GM12878 (cell line): ENCODE data around the gene NCOA4. TPM values are rescaled to one million over a fixed set of nuclear protein-coding genes. Genes with fewer than 3 reads are reported as not detected.

Source experiments
- ATAC-seq: fragments of 200-7000 bp; cut with Tn5 transposase; 3 replicates; pipeline ENCODE4 v1.9.1; 2020; ENCODE audit warnings: mild to moderate bottlenecking, moderate library complexity
- BruUV-seq: library from RNA; stranded (reverse); fragments of 400-500 nt; replicated peaks from 2 replicates; lab custom pipeline; 2021; lab: Mats Ljungman, UMichigan
- CTCF ChIA-PET: fragments of 300-600 bp; sonication (Branson Sonifier 250); formaldehyde crosslinking; extraction: SDS; loops from one replicate; lab custom pipeline; 2021; ENCODE audit warnings: inconsistent platforms; lab: Yijun Ruan, JAX
- POLR2A ChIA-PET: fragments of 350-600 bp; formaldehyde crosslinking; extraction: SDS; loops from one replicate; lab custom pipeline; 2021; ENCODE audit warnings: inconsistent platforms; lab: Charles Lee
- RAD21 ChIA-PET: fragments of 300-600 bp; sonication (Branson Sonifier 250); formaldehyde crosslinking; loops from one replicate; lab custom pipeline; 2023; ENCODE audit warnings: antibody characterized with exemption; ENCODE audit not compliant: unreplicated experiment; lab: Charles Lee
- SMC1A ChIA-PET: fragments of 300-600 bp; sonication (Branson Sonifier 250); formaldehyde crosslinking; loops from one replicate; lab custom pipeline; 2023; ENCODE audit not compliant: unreplicated experiment, uncharacterized antibody; lab: Charles Lee
- DNase-seq: peaks from one replicate; pipeline ENCODE4 v3.0.0-alpha.2; 2011; ENCODE audit warnings: low read depth, low spot score
- FAIRE-seq: peaks from 3 replicates; lab custom pipeline; 2011; peaks lifted over from hg19 to GRCh38; lab: Jason Lieb, UNC
- H2AFZ ChIP-seq: 2 replicates; pipeline ENCODE4 v1.6.0; 2011; ENCODE audit warnings: low read depth, low read length, control low read depth; ENCODE audit not compliant: control insufficient read depth
- H3K27ac ChIP-seq: 2 replicates; pipeline ENCODE4 v1.5.1; 2011; ENCODE audit warnings: control low read depth; ENCODE audit not compliant: control insufficient read depth, insufficient read depth
- H3K27me3 ChIP-seq, 2 experiments: replicated peaks in 1 of 2; 2 replicates each; pipeline versions ENCODE4 v1.6.0 to v1.6.1; 2011; ENCODE audit warnings: low read length in 1 of 2; ENCODE audit not compliant: control insufficient read depth in 2 of 2, insufficient read depth in 2 of 2
- H3K36me3 ChIP-seq, 2 experiments: 2 replicates each; pipeline ENCODE4 v1.5.1; 2011; ENCODE audit warnings: low read length in 1 of 2; ENCODE audit not compliant: control insufficient read depth in 2 of 2, insufficient read depth in 2 of 2
- H3K4me1 ChIP-seq: 2 replicates; pipeline ENCODE4 v1.6.1; 2011; ENCODE audit warnings: mild to moderate bottlenecking, low read length, moderate library complexity, mixed read lengths; ENCODE audit not compliant: control insufficient read depth, insufficient read depth
- H3K4me2 ChIP-seq: 2 replicates; pipeline ENCODE4 v1.6.0; 2011; ENCODE audit warnings: control low read depth; ENCODE audit not compliant: control insufficient read depth, insufficient read depth
- H3K4me3 ChIP-seq: fragments of 200-600 bp; sonication (generic); 2 replicates; pipeline ENCODE4 v1.5.1; 2016
- H3K79me2 ChIP-seq: 2 replicates; pipeline ENCODE4 v1.6.0; 2011; ENCODE audit warnings: low read length; ENCODE audit not compliant: control insufficient read depth, insufficient read depth
- H3K9ac ChIP-seq: 2 replicates; pipeline ENCODE4 v1.8.0; 2011; ENCODE audit warnings: low read length, control low read depth, mixed read lengths; ENCODE audit not compliant: control insufficient read depth, insufficient read depth
- H3K9me3 ChIP-seq: replicated peaks from 3 replicates; pipeline ENCODE4 v1.5.1; 2011; ENCODE audit warnings: mild to moderate bottlenecking, low read length; ENCODE audit not compliant: control insufficient read depth, insufficient read depth
- H4K20me1 ChIP-seq: 2 replicates; pipeline ENCODE4 v1.6.0; 2011; ENCODE audit not compliant: control insufficient read depth, insufficient read depth
- ATF7 ChIP-seq: fragments of 450-650 bp; IDR thresholded peaks from 2 replicates; pipeline ENCODE4 v1.6.1; 2016; ENCODE audit warnings: low read depth, mild to moderate bottlenecking
- CBX5 ChIP-seq: sonication (generic); IDR thresholded peaks from 2 replicates; pipeline ENCODE4 v1.6.1; 2016; ENCODE audit warnings: low read depth, moderate library complexity, mild to moderate bottlenecking, inconsistent platforms
- CEBPB ChIP-seq, 2 experiments: fragments of 150-350 bp in 1 of 2; IDR thresholded peaks; 2 replicates each; pipeline ENCODE4 v1.6.1; 2012 to 2014; ENCODE audit warnings: low read depth in 2 of 2, low read length in 2 of 2, borderline replicate concordance in 1 of 2, inconsistent platforms in 1 of 2
- CREM ChIP-seq: IDR thresholded peaks from 2 replicates; pipeline ENCODE4 v1.6.1; 2014; ENCODE audit warnings: antibody characterized with exemption, low read depth
- FOXM1 ChIP-seq: IDR thresholded peaks from 2 replicates; pipeline ENCODE4 v1.6.1; 2012; ENCODE audit warnings: low read depth, mild to moderate bottlenecking, inconsistent platforms, low read length, moderate library complexity
- HDAC6 ChIP-seq: fragments of 200-600 bp; sonication (generic); IDR thresholded peaks from one replicate; pipeline ENCODE4 v1.8.0; 2017; ENCODE audit warnings: antibody characterized with exemption; ENCODE audit not compliant: unreplicated experiment
- MXI1 ChIP-seq: fragments of 150-350 bp; IDR thresholded peaks from 2 replicates; pipeline ENCODE4 v1.6.1; 2011; ENCODE audit warnings: low read depth, mild to moderate bottlenecking, inconsistent platforms, low read length, improper control_type of control experiment
- MYC ChIP-seq: IDR thresholded peaks from 2 replicates; pipeline ENCODE4 v1.6.1; 2011; ENCODE audit warnings: mild to moderate bottlenecking, low read length, moderate library complexity, inconsistent platforms; ENCODE audit not compliant: insufficient read depth, insufficient replicate concordance, insufficient read length, severe bottlenecking
- NBN ChIP-seq: fragments of 450-650 bp; IDR thresholded peaks from 2 replicates; pipeline ENCODE4 v1.6.1; 2016
- NFYA ChIP-seq: IDR thresholded peaks from 2 replicates; pipeline ENCODE4 v1.6.1; 2011; ENCODE audit warnings: low read depth, mild to moderate bottlenecking, low read length, improper control_type of control experiment, borderline replicate concordance
- RAD51 ChIP-seq: fragments of 450-650 bp; IDR thresholded peaks from 2 replicates; pipeline ENCODE4 v1.6.1; 2016; ENCODE audit warnings: moderate library complexity, mild to moderate bottlenecking, inconsistent platforms
- SMARCA5 ChIP-seq: fragments of 450-650 bp; IDR thresholded peaks from 2 replicates; pipeline ENCODE4 v1.6.1; 2017; ENCODE audit warnings: mild to moderate bottlenecking
- SREBF1 ChIP-seq: IDR thresholded peaks from 2 replicates; pipeline ENCODE4 v1.6.1; 2012; ENCODE audit warnings: mild to moderate bottlenecking, low read length
- SREBF2 ChIP-seq: IDR thresholded peaks from 2 replicates; pipeline ENCODE4 v1.6.1; 2012; ENCODE audit warnings: mild to moderate bottlenecking, low read length
- TAF1 ChIP-seq: IDR thresholded peaks from 2 replicates; pipeline ENCODE4 v1.6.1; 2011; ENCODE audit warnings: mild to moderate bottlenecking, low read depth, low read length, borderline replicate concordance
- TCF7 ChIP-seq: IDR thresholded peaks from 2 replicates; pipeline ENCODE4 v1.6.1; 2014; ENCODE audit warnings: antibody characterized with exemption, borderline replicate concordance
- WRNIP1 ChIP-seq: IDR thresholded peaks from 2 replicates; pipeline ENCODE4 v1.6.1; 2011; ENCODE audit warnings: low read depth, low read length, improper control_type of control experiment, borderline replicate concordance
- WGBS: methylation state at CpG from one replicate; pipeline ENCODE4 v1.1.6; 2016; ENCODE audit warnings: low lambda C conversion rate; ENCODE audit not compliant: insufficient replicate concordance, insufficient coverage; ENCODE audit errors: missing lambda C conversion rate; 5-methylcytosine and 5-hydroxymethylcytosine counted together
- in situ Hi-C: fragments of 300-500 bp; cut with MboI; formaldehyde crosslinking; loops from 9 replicates; pipeline ENCODE4 v1.14.3; 2018; ENCODE audit warnings: mixed read lengths
- intact Hi-C: fragments of 100-400 bp; cut with micrococcal nuclease; formaldehyde crosslinking; loops from one replicate; pipeline ENCODE4 v1.14.2; 2022; ENCODE audit not compliant: unreplicated experiment
- polyA plus RNA-seq, 11 experiments: library from polyadenylated mRNA; depleted of rRNA in 4 of 11; unstranded in 6 of 11; stranded (reverse) in 5 of 11; fragments of >200 nt; fragmentation: Nextera tagmentation in 4 of 11; fragmentation: Illumina TruSeq in 1 of 11; extraction: Ambion mirVana in 4 of 11; extraction: Trizol in 1 of 11; gene quantifications; 1 replicate in 1 of 11; 2 replicates in 10 of 11; pipeline versions ENCODE4 v1.2.1 to v1.2.3, GENCODE V29; 2011 to 2016; ENCODE audit warnings: inconsistent platforms in 2 of 11, missing spikeins in 2 of 11, low read depth in 1 of 11
- total RNA-seq, 4 experiments: library from RNA; depleted of rRNA in 3 of 4; stranded (reverse); fragments of >200 nt in 3 of 4; fragmentation: Illumina TruSeq in 1 of 4; extraction: Trizol in 1 of 4; gene quantifications; 2 replicates each; pipeline versions ENCODE4 v1.2.1 to v1.2.3, GENCODE V29; 2013 to 2021
- TF ChIP-seq, protein P1 (sequence below): IDR thresholded peaks from 2 replicates; pipeline ENCODE4 v1.6.1; 2012; ENCODE audit warnings: low read depth, low read length, improper control_type of control experiment
- TF ChIP-seq, protein P2 (sequence below): fragments of 450-650 bp; IDR thresholded peaks from 2 replicates; pipeline ENCODE4 v1.6.1; 2017; ENCODE audit warnings: mild to moderate bottlenecking, moderate library complexity

NCOA4 gene
- total and polyA plus RNA-seq, 10 of the 15 experiments (the other 5 are each of a cell fraction or from before 2014, with no cell fraction given), result 57.5 to 119 (median 100) TPM

DNA sequence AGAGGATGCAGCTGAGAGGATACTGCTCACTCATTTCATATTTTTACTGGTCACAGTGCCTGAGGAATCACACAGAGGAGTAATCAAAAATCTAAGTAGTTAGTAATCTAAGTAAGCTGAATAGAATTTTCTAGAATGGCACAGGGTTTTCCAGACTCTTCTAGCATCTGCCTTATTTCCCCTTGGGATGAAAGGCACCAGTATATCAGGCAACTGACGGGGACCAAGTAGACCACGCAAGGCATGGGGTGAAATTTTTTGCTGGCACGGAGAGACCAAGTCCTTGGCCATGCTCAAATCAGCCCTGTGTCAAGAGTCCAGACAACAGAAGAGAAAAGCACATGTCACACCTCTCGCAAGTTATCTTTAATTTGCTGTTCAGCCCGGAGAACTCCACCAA, 14.2 kb downstream of the NCOA4 start:
- Histone ChIP-seq H3K4me3 (no peak overlapping the region), H3K27ac (no peak overlapping the region), H2AFZ (no peak overlapping the region), H3K4me2 (no peak overlapping the region), H3K4me1 (peaks cover 7% of the 10 kb centered on the region), H3K9ac (no peak overlapping the region), H3K36me3 (peaks cover 8 to 29% of the 10 kb centered on the region in 2 experiments), H3K79me2 (peaks cover 48% of the 10 kb centered on the region), H3K27me3 (no peaks in the 10 kb centered on the region), H4K20me1 (no peaks in the 10 kb centered on the region), H3K9me3 (no peaks in the 10 kb centered on the region)
- TF ChIP-seq SREBF2, result no peak
- TF ChIP-seq CBX5, result no peak
- no peak for TF ChIP-seq SMARCA5
- no peak for TF ChIP-seq TCF7
- no peak for TF ChIP-seq ATF7
- no peak for TF ChIP-seq WRNIP1
- no peak for TF ChIP-seq CREM
- no peak for TF ChIP-seq NBN
- TF ChIP-seq FOXM1, result no peak
- TF ChIP-seq, protein P1, sequence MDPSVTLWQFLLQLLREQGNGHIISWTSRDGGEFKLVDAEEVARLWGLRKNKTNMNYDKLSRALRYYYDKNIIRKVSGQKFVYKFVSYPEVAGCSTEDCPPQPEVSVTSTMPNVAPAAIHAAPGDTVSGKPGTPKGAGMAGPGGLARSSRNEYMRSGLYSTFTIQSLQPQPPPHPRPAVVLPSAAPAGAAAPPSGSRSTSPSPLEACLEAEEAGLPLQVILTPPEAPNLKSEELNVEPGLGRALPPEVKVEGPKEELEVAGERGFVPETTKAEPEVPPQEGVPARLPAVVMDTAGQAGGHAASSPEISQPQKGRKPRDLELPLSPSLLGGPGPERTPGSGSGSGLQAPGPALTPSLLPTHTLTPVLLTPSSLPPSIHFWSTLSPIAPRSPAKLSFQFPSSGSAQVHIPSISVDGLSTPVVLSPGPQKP, result no peak
- TF ChIP-seq SREBF1, result no peak
- no peak for TF ChIP-seq MYC
- TF ChIP-seq RAD51, result no peak
- no peak for TF ChIP-seq HDAC6
- TF ChIP-seq, protein P2, sequence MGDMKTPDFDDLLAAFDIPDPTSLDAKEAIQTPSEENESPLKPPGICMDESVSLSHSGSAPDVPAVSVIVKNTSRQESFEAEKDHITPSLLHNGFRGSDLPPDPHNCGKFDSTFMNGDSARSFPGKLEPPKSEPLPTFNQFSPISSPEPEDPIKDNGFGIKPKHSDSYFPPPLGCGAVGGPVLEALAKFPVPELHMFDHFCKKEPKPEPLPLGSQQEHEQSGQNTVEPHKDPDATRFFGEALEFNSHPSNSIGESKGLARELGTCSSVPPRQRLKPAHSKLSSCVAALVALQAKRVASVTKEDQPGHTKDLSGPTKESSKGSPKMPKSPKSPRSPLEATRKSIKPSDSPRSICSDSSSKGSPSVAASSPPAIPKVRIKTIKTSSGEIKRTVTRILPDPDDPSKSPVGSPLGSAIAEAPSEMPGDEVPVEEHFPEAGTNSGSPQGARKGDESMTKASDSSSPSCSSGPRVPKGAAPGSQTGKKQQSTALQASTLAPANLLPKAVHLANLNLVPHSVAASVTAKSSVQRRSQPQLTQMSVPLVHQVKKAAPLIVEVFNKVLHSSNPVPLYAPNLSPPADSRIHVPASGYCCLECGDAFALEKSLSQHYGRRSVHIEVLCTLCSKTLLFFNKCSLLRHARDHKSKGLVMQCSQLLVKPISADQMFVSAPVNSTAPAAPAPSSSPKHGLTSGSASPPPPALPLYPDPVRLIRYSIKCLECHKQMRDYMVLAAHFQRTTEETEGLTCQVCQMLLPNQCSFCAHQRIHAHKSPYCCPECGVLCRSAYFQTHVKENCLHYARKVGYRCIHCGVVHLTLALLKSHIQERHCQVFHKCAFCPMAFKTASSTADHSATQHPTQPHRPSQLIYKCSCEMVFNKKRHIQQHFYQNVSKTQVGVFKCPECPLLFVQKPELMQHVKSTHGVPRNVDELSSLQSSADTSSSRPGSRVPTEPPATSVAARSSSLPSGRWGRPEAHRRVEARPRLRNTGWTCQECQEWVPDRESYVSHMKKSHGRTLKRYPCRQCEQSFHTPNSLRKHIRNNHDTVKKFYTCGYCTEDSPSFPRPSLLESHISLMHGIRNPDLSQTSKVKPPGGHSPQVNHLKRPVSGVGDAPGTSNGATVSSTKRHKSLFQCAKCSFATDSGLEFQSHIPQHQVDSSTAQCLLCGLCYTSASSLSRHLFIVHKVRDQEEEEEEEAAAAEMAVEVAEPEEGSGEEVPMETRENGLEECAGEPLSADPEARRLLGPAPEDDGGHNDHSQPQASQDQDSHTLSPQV, result no peak
- TF ChIP-seq CEBPB (IDR thresholded peaks at IDR 0.05; ENCODE audit: borderline replicate concordance in 1 of 2, low read depth in 2 of 2, low read length in 2 of 2), result no peak
- no peak for TF ChIP-seq TAF1
- no peak for TF ChIP-seq NFYA
- no peak for TF ChIP-seq MXI1
- in situ Hi-C loops, result no loop called here
- ChIA-PET RAD21 (interaction anchor here (0.5 kb wide), 1 partner anchor 207 kb away, joined by 4 read pairs; no protein-coding TSS in a partner anchor), SMC1A (interaction anchor here (1.0 to 3.2 kb wide), 5 partner anchors 10 to 1012 kb away, joined by 3 to 12 read pairs (median 3); no protein-coding TSS in a partner anchor), CTCF (interaction anchor here (1.0 to 6.7 kb wide), 2 partner anchors 12 to 554 kb away, joined by 3 to 60 read pairs; partner anchors contain the start of gene NCOA4), POLR2A (interaction anchor here (0.5 to 0.9 kb wide), 2 partner anchors 13 to 181 kb away, joined by 3 read pairs; no protein-coding TSS in a partner anchor)
- FAIRE-seq, result no peak
- no TSS peak for BruUV-seq
- no peak for ATAC-seq
- 95% methylated on average over 5 of the region's 5 CpGs for WGBS
- no peak for DNase-seq
- intact Hi-C loops, result no loop called here
